Kasumi-1 (cell line): ENCODE measurements around the gene ANKRD17.

ENCODE experiments used
- DNase-seq, 2 experiments: peaks; one replicate each; lab custom pipeline; 2025; lab: John Stamatoyannopoulos, UW

Gene ANKRD17

GRCh38 chr4:73055241-73055897 lies 203.2 kb downstream of the ANKRD17 start:
- DNase-seq: no peak

- no peak for DNase-seq
These were observed 204.6 kb downstream of the ANKRD17 start for GRCh38 chr4:73053974-73054480.

- DNase-seq: no peak
These were observed 205.5 kb downstream of the ANKRD17 start for GRCh38 chr4:73053076-73053475.

GRCh38 chr4:73051625-73052024 lies 207.0 kb downstream of the ANKRD17 start:
- DNase-seq: no peak

- no peak for DNase-seq
These were observed 212.7 kb downstream of the ANKRD17 start for GRCh38 chr4:73045879-73046278.

GRCh38 chr4:73037057-73037456 lies 221.5 kb downstream of the ANKRD17 start:
- no peak for DNase-seq

GRCh38 chr4:73036123-73036522 lies 222.5 kb downstream of the ANKRD17 start:
- DNase-seq: no peak

- DNase-seq: no peak
These were observed 223.7 kb downstream of the ANKRD17 start for GRCh38 chr4:73034896-73035295.

- DNase-seq: no peak
These were observed 230.0 kb downstream of the ANKRD17 start for GRCh38 chr4:73028621-73029020.
